Occipital lobe (tissue), 2 donors: ENCODE measurements around the gene NCR3LG1. TPM values are rescaled to one million over a fixed set of nuclear protein-coding genes. Genes with fewer than 3 reads are reported as not detected.

Source experiments
- DNase-seq: peaks from one replicate; lab custom pipeline; 2025; lab: John Stamatoyannopoulos, UW
- total RNA-seq: library from RNA; depleted of rRNA; stranded (reverse); fragments of >200 nt; gene quantifications from one replicate; pipeline ENCODE4 v1.2.3, GENCODE V29; 2014

Gene NCR3LG1
- total RNA-seq, 1 donor from 2014 or later: 12.0 TPM

GRCh38 chr11:17369684-17370243 is 18.2 kb downstream of the NCR3LG1 start:
- DNase-seq: no peak

- no peak for DNase-seq
Observed at GRCh38 chr11:17371614-17372013, 20.0 kb downstream of the NCR3LG1 start.

GRCh38 chr11:17375547-17375946 is 23.9 kb downstream of the NCR3LG1 start:
- no peak for DNase-seq

- no peak for DNase-seq
Observed at GRCh38 chr11:17376493-17376892, 24.9 kb downstream of the NCR3LG1 start.

GRCh38 chr11:17378655-17379054 is 27.1 kb downstream of the NCR3LG1 start:
- DNase-seq: no peak

GRCh38 chr11:17379383-17380180 is 28.0 kb downstream of the NCR3LG1 start:
- DNase-seq: no peak

- DNase-seq: no peak
Observed at GRCh38 chr11:17381156-17381555, 29.6 kb downstream of the NCR3LG1 start.

GRCh38 chr11:17382046-17382728 is 30.6 kb downstream of the NCR3LG1 start:
- no peak for DNase-seq

- DNase-seq: no peak
Observed at GRCh38 chr11:17383461-17383860, 31.9 kb downstream of the NCR3LG1 start.

- DNase-seq: peak; percentile 68
Observed at GRCh38 chr11:17384002-17384511, 32.5 kb downstream of the NCR3LG1 start.

- no peak for DNase-seq
Observed at GRCh38 chr11:17385492-17385891, 33.9 kb downstream of the NCR3LG1 start.

GRCh38 chr11:17385926-17386325 is 34.3 kb downstream of the NCR3LG1 start:
- DNase-seq: no peak

- peak; percentile 66 for DNase-seq
Observed at GRCh38 chr11:17386331-17387084, 34.9 kb downstream of the NCR3LG1 start.

GRCh38 chr11:17387254-17387653 is 35.7 kb downstream of the NCR3LG1 start:
- DNase-seq: no peak

- DNase-seq: no peak
Observed at GRCh38 chr11:17387811-17388210, 36.2 kb downstream of the NCR3LG1 start.

- DNase-seq: no peak
Observed at GRCh38 chr11:17388609-17389210, 37.1 kb downstream of the NCR3LG1 start, which contains the start of gene KCNJ11. Gene KCNJ11, minus strand, starts transcription at chr11:17388659. Its CDS starts 568 bp downstream, at chr11:17388091.

GRCh38 chr11:17389211-17389956 is 37.8 kb downstream of the NCR3LG1 start:
- DNase-seq: peak; percentile 46

GRCh38 chr11:17389957-17390649 is 38.5 kb downstream of the NCR3LG1 start:
- DNase-seq: no peak

GRCh38 chr11:17391493-17392355 is 40.1 kb downstream of the NCR3LG1 start:
- no peak for DNase-seq
